ENCODE data around the gene LAMA2.

- TF ChIP-seq POLR2A (IDR thresholded peaks at IDR 0.05) (no peak), CTCF (IDR thresholded peaks at IDR 0.05) (no peak)
Observed at GRCh38 chr6:129485746-129486145, 602.8 kb downstream of the LAMA2 start.

All from testis (tissue), 2 donors.